ENCODE measurements around the gene RDH14.

- TF ChIP-seq CTCF (IDR thresholded peaks at IDR 0.05) (no peak), EZH2 (IDR thresholded peaks at IDR 0.05) (no peak)
Observed at GRCh38 chr2:18558458-18558857, 2.0 kb downstream of the RDH14 start.

All from neural progenitor cell (in vitro differentiated cells).